ENCODE measurements around the gene ANKS1A.

The ANKS1A gene

DNA sequence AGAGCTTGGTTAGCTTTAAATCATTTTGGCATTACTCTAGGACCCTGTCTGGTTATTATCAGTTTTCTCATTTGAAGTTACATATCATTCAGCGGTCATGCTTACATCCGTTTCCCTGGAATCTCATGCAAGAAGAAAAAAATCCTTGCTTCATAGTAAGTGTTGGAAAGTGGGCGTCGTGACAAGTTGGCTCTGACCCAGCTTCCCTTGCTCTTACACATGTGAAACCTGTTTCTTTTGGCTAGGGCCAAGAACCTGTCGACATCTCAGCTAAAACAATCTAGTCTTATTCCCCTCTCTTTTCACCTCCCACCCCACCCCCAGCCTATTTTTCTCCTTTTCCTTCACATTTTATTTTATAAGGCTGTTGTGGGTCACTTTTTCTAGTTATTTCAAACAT is 45.5 kb downstream of the ANKS1A start:
- Histone ChIP-seq H3K4me3 (ENCODE audit: low read depth, low read length) (no peak overlapping the region), H3K9me3 (ENCODE audit: control insufficient read depth, insufficient read depth, low read depth, low read length) (no peaks in the 10 kb centered on the region), H3K27ac (ENCODE audit: extremely low read depth, low read depth, low read length) (no peak overlapping the region), H3K36me3 (ENCODE audit: control insufficient read depth in 2 of 2, insufficient read depth in 1 of 2, low read length in 2 of 2) (no peaks in the 10 kb centered on the region), H3K4me1 (ENCODE audit: control insufficient read depth, insufficient read depth, low read length) (no peaks in the 10 kb centered on the region; the same call in 1 of the 2 replicates)
- ChIA-PET POLR2A (no interaction called here), CTCF (interaction anchor here (0.9 kb wide), 1 partner anchor 19 kb away, joined by 5 read pairs; no protein-coding TSS in a partner anchor)
- TF ChIP-seq, protein P1, sequence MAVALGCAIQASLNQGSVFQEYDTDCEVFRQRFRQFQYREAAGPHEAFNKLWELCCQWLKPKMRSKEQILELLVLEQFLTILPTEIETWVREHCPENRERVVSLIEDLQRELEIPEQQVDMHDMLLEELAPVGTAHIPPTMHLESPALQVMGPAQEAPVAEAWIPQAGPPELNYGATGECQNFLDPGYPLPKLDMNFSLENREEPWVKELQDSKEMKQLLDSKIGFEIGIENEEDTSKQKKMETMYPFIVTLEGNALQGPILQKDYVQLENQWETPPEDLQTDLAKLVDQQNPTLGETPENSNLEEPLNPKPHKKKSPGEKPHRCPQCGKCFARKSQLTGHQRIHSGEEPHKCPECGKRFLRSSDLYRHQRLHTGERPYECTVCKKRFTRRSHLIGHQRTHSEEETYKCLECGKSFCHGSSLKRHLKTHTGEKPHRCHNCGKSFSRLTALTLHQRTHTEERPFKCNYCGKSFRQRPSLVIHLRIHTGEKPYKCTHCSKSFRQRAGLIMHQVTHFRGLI (tag by site-specific recombination; IDR thresholded peaks at IDR 0.05), result no peak
- TF ChIP-seq, protein P2, sequence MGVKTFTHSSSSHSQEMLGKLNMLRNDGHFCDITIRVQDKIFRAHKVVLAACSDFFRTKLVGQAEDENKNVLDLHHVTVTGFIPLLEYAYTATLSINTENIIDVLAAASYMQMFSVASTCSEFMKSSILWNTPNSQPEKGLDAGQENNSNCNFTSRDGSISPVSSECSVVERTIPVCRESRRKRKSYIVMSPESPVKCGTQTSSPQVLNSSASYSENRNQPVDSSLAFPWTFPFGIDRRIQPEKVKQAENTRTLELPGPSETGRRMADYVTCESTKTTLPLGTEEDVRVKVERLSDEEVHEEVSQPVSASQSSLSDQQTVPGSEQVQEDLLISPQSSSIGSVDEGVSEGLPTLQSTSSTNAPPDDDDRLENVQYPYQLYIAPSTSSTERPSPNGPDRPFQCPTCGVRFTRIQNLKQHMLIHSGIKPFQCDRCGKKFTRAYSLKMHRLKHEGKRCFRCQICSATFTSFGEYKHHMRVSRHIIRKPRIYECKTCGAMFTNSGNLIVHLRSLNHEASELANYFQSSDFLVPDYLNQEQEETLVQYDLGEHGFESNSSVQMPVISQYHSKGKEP (tag by site-specific recombination; IDR thresholded peaks at IDR 0.05), result no peak
- TF ChIP-seq SCRT2 (tag by site-specific recombination; IDR thresholded peaks at IDR 0.05) (peak; percentile 79), ZNF530 (tag by site-specific recombination; IDR thresholded peaks at IDR 0.05; ENCODE audit: low read depth) (no peak), ZNF23 (tag by site-specific recombination; IDR thresholded peaks at IDR 0.05; ENCODE audit: borderline replicate concordance) (no peak), SCRT1 (tag by site-specific recombination; IDR thresholded peaks at IDR 0.05; ENCODE audit: borderline replicate concordance) (peak; percentile 65; the same call in 1 of the 2 replicates), ZNF112 (tag by site-specific recombination; IDR thresholded peaks at IDR 0.05) (no peak), ZFHX2 (tag by site-specific recombination; conservative IDR thresholded peaks at IDR 0.05) (0 out of 2 replicates have a peak, but pooled peaks have one; percentile 12), WT1 (tag by site-specific recombination; IDR thresholded peaks at IDR 0.05) (no peak)
- TF ChIP-seq, protein P3, sequence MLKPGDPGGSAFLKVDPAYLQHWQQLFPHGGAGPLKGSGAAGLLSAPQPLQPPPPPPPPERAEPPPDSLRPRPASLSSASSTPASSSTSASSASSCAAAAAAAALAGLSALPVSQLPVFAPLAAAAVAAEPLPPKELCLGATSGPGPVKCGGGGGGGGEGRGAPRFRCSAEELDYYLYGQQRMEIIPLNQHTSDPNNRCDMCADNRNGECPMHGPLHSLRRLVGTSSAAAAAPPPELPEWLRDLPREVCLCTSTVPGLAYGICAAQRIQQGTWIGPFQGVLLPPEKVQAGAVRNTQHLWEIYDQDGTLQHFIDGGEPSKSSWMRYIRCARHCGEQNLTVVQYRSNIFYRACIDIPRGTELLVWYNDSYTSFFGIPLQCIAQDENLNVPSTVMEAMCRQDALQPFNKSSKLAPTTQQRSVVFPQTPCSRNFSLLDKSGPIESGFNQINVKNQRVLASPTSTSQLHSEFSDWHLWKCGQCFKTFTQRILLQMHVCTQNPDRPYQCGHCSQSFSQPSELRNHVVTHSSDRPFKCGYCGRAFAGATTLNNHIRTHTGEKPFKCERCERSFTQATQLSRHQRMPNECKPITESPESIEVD (tag by site-specific recombination; IDR thresholded peaks at IDR 0.05), result peak; percentile 20; the same call in 1 of the 2 replicates
- TF ChIP-seq, protein P4, sequence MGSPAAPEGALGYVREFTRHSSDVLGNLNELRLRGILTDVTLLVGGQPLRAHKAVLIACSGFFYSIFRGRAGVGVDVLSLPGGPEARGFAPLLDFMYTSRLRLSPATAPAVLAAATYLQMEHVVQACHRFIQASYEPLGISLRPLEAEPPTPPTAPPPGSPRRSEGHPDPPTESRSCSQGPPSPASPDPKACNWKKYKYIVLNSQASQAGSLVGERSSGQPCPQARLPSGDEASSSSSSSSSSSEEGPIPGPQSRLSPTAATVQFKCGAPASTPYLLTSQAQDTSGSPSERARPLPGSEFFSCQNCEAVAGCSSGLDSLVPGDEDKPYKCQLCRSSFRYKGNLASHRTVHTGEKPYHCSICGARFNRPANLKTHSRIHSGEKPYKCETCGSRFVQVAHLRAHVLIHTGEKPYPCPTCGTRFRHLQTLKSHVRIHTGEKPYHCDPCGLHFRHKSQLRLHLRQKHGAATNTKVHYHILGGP (tag by site-specific recombination; IDR thresholded peaks at IDR 0.05), result no peak

DNA sequence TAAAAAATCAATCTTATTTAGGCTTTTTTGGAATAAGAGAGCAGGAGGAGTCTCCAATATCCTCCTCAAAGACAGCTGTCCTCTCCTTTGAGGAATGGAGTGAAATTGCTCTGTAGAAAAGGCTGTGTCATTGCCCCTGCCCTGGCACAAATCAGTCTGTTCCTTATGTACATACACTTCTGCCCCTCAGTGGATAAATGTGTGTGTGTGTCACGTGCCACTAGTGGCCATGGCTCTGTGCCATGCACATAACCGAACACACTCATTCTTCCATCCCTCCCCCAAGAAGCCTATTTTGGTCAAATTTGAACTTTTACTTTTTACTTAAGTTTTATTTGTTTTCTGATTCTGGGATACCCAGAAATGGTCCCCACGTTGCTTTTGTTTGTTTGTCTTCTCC is 49.2 kb downstream of the ANKS1A start:
- Histone ChIP-seq H3K36me3 (ENCODE audit: control insufficient read depth in 2 of 2, insufficient read depth in 1 of 2, low read length in 2 of 2) (no peaks in the 10 kb centered on the region), H3K9me3 (ENCODE audit: control insufficient read depth, insufficient read depth, low read depth, low read length) (no peaks in the 10 kb centered on the region), H3K27ac (ENCODE audit: extremely low read depth, low read depth, low read length) (no peak overlapping the region), H3K4me3 (ENCODE audit: low read depth, low read length) (no peak overlapping the region), H3K4me1 (ENCODE audit: control insufficient read depth, insufficient read depth, low read length) (no peaks in the 10 kb centered on the region; the same call in 1 of the 2 replicates)
- POLR2A ChIA-PET, result no interaction called here
- CTCF ChIA-PET, result no interaction called here
- TF ChIP-seq, protein P5, sequence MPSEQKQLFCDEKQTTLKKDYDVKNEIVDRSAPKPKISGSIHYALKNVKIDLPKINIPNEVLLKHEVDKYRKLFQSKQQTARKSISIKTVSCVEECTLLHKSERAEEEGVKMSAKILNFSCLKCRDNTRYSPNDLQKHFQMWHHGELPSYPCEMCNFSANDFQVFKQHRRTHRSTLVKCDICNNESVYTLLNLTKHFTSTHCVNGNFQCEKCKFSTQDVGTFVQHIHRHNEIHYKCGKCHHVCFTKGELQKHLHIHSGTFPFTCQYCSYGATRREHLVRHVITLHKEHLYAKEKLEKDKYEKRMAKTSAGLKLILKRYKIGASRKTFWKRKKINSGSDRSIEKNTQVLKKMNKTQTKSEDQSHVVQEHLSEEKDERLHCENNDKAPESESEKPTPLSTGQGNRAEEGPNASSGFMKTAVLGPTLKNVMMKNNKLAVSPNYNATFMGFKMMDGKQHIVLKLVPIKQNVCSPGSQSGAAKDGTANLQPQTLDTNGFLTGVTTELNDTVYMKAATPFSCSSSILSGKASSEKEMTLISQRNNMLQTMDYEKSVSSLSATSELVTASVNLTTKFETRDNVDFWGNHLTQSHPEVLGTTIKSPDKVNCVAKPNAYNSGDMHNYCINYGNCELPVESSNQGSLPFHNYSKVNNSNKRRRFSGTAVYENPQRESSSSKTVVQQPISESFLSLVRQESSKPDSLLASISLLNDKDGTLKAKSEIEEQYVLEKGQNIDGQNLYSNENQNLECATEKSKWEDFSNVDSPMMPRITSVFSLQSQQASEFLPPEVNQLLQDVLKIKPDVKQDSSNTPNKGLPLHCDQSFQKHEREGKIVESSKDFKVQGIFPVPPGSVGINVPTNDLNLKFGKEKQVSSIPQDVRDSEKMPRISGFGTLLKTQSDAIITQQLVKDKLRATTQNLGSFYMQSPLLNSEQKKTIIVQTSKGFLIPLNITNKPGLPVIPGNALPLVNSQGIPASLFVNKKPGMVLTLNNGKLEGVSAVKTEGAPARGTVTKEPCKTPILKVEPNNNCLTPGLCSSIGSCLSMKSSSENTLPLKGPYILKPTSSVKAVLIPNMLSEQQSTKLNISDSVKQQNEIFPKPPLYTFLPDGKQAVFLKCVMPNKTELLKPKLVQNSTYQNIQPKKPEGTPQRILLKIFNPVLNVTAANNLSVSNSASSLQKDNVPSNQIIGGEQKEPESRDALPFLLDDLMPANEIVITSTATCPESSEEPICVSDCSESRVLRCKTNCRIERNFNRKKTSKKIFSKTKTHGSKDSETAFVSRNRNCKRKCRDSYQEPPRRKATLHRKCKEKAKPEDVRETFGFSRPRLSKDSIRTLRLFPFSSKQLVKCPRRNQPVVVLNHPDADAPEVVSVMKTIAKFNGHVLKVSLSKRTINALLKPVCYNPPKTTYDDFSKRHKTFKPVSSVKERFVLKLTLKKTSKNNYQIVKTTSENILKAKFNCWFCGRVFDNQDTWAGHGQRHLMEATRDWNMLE (tag by site-specific recombination; conservative IDR thresholded peaks at IDR 0.05; ENCODE audit: low read depth), result no peak
- TF ChIP-seq ZNF707 (tag by site-specific recombination; IDR thresholded peaks at IDR 0.05) (no peak), ZNF76 (tag by site-specific recombination; IDR thresholded peaks at IDR 0.05; ENCODE audit: borderline replicate concordance, low read depth) (no peak), KLF9 (tag by site-specific recombination; IDR thresholded peaks at IDR 0.05; ENCODE audit: low read depth) (no peak), ZNF292 (tag by site-specific recombination; IDR thresholded peaks at IDR 0.05; ENCODE audit: borderline replicate concordance, low read depth) (no peak), KLF10 (tag by site-specific recombination; IDR thresholded peaks at IDR 0.05) (no peak)
- TF ChIP-seq, protein P6, sequence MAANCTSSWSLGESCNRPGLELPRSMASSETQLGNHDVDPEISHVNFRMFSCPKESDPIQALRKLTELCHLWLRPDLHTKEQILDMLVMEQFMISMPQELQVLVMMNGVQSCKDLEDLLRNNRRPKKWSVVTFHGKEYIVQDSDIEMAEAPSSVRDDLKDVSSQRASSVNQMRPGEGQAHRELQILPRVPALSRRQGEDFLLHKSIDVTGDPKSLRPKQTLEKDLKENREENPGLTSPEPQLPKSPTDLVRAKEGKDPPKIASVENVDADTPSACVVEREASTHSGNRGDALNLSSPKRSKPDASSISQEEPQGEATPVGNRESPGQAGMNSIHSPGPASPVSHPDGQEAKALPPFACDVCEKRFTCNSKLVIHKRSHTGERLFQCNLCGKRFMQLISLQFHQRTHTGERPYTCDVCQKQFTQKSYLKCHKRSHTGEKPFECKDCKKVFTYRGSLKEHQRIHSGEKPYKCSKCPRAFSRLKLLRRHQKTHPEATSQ (tag by site-specific recombination; IDR thresholded peaks at IDR 0.05), result no peak
- TF ChIP-seq, protein P7, sequence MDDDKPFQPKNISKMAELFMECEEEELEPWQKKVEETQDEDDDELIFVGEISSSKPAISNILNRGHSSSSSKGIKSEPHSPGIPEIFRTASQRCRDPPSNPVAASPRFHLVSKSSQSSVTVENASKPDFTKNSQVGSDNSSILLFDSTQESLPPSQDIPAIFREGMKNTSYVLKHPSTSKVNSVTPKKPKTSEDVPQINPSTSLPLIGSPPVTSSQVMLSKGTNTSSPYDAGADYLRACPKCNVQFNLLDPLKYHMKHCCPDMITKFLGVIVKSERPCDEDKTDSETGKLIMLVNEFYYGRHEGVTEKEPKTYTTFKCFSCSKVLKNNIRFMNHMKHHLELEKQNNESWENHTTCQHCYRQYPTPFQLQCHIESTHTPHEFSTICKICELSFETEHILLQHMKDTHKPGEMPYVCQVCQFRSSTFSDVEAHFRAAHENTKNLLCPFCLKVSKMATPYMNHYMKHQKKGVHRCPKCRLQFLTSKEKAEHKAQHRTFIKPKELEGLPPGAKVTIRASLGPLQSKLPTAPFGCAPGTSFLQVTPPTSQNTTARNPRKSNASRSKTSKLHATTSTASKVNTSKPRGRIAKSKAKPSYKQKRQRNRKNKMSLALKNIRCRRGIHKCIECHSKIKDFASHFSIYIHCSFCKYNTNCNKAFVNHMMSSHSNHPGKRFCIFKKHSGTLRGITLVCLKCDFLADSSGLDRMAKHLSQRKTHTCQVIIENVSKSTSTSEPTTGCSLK (tag by site-specific recombination; IDR thresholded peaks at IDR 0.05), result no peak

Measured in HEK293 (cell line).